ENCODE data around the gene PLEKHA7. TPM values are rescaled to one million over a fixed set of nuclear protein-coding genes. Genes with fewer than 3 reads are reported as not detected.

The PLEKHA7 gene
- total RNA-seq, 2 experiments from 2014 or later: 2.3 to 3.4 TPM

GRCh38 chr11:16999116-16999515 is 15.1 kb downstream of the PLEKHA7 start:
- H3K4me3 Mint-ChIP-seq: no peak overlapping the region
- no peaks in the 10 kb centered on the region for H3K4me1 Mint-ChIP-seq
- no peaks in the 10 kb centered on the region for H3K36me3 Mint-ChIP-seq (ENCODE audit: low read depth)
- no peaks in the 10 kb centered on the region for H3K9me3 Mint-ChIP-seq
- ChIA-PET POLR2A (no interaction called here), CTCF (no interaction called here)
- H3K27me3 Mint-ChIP-seq: no peaks in the 10 kb centered on the region
- DNase-seq: no peak
- no peak overlapping the region for H3K27ac Mint-ChIP-seq

- Mint-ChIP-seq H3K4me3 (no peak overlapping the region), H3K27ac (no peak overlapping the region), H3K9me3 (no peaks in the 10 kb centered on the region), H3K4me1 (no peaks in the 10 kb centered on the region), H3K27me3 (no peaks in the 10 kb centered on the region), H3K36me3 (ENCODE audit: low read depth) (no peaks in the 10 kb centered on the region)
- ChIA-PET CTCF (no interaction called here), POLR2A (no interaction called here)
- no peak for DNase-seq
Measured at GRCh38 chr11:16997624-16998023, 16.6 kb downstream of the PLEKHA7 start.

- no peaks in the 10 kb centered on the region for H3K27me3 Mint-ChIP-seq
- ChIA-PET POLR2A (no interaction called here), CTCF (no interaction called here)
- no peaks in the 10 kb centered on the region for H3K4me1 Mint-ChIP-seq
- H3K9me3 Mint-ChIP-seq: no peaks in the 10 kb centered on the region
- no peak overlapping the region for H3K27ac Mint-ChIP-seq
- DNase-seq: no peak
- no peaks in the 10 kb centered on the region for H3K36me3 Mint-ChIP-seq (ENCODE audit: low read depth)
- no peak overlapping the region for H3K4me3 Mint-ChIP-seq
Measured at GRCh38 chr11:16993495-16993894, 20.7 kb downstream of the PLEKHA7 start.

GRCh38 chr11:16992846-16993245 is 21.4 kb downstream of the PLEKHA7 start:
- Mint-ChIP-seq H3K4me1 (peaks cover 1% of the 10 kb centered on the region), H3K27ac (no peak overlapping the region), H3K27me3 (no peaks in the 10 kb centered on the region), H3K9me3 (no peaks in the 10 kb centered on the region), H3K36me3 (ENCODE audit: low read depth) (no peaks in the 10 kb centered on the region), H3K4me3 (no peak overlapping the region)
- ChIA-PET POLR2A (no interaction called here), CTCF (no interaction called here)
- DNase-seq: no peak

- no peaks in the 10 kb centered on the region for H3K36me3 Mint-ChIP-seq (ENCODE audit: low read depth)
- no peaks in the 10 kb centered on the region for H3K9me3 Mint-ChIP-seq
- H3K27ac Mint-ChIP-seq: no peak overlapping the region
- ChIA-PET POLR2A (no interaction called here), CTCF (no interaction called here)
- H3K4me1 Mint-ChIP-seq: peaks cover 24% of the 10 kb centered on the region
- H3K27me3 Mint-ChIP-seq: no peaks in the 10 kb centered on the region
- no peak overlapping the region for H3K4me3 Mint-ChIP-seq
- DNase-seq: no peak
Measured at GRCh38 chr11:16989554-16989953, 24.7 kb downstream of the PLEKHA7 start.

- ChIA-PET POLR2A (interaction anchor here (0.9 kb wide), 1 partner anchor 221 kb away, joined by 4 read pairs; the partner anchor contains the start of gene PIK3C2A), CTCF (no interaction called here)
- H3K4me1 Mint-ChIP-seq: peaks cover 24% of the 10 kb centered on the region
- no peaks in the 10 kb centered on the region for H3K27me3 Mint-ChIP-seq
- no peaks in the 10 kb centered on the region for H3K9me3 Mint-ChIP-seq
- no peaks in the 10 kb centered on the region for H3K36me3 Mint-ChIP-seq (ENCODE audit: low read depth)
- no peak for DNase-seq
- H3K4me3 Mint-ChIP-seq: no peak overlapping the region
- no peak overlapping the region for H3K27ac Mint-ChIP-seq
Measured at GRCh38 chr11:16987205-16987568, 27.0 kb downstream of the PLEKHA7 start.

- POLR2A ChIA-PET: interaction anchor here (0.9 kb wide), 1 partner anchor 221 kb away, joined by 4 read pairs; the partner anchor contains the start of gene PIK3C2A
- Mint-ChIP-seq H3K27me3 (no peaks in the 10 kb centered on the region), H3K9me3 (no peaks in the 10 kb centered on the region), H3K27ac (no peak overlapping the region), H3K4me3 (peak overlapping the region; percentile 15), H3K36me3 (ENCODE audit: low read depth) (no peaks in the 10 kb centered on the region), H3K4me1 (peaks cover 24% of the 10 kb centered on the region)
- CTCF ChIA-PET: interaction anchor here (1.1 kb wide), 1 partner anchor 41 kb away, joined by 3 read pairs; no protein-coding TSS in a partner anchor
- DNase-seq: peak; percentile 52
Measured at GRCh38 chr11:16986434-16987204, 27.6 kb downstream of the PLEKHA7 start.

GRCh38 chr11:16985297-16985696 is 28.9 kb downstream of the PLEKHA7 start:
- Mint-ChIP-seq H3K4me3 (no peak overlapping the region), H3K36me3 (ENCODE audit: low read depth) (no peaks in the 10 kb centered on the region), H3K4me1 (peaks cover 24% of the 10 kb centered on the region), H3K27ac (no peak overlapping the region), H3K27me3 (no peaks in the 10 kb centered on the region), H3K9me3 (no peaks in the 10 kb centered on the region)
- no peak for DNase-seq
- CTCF ChIA-PET: no interaction called here
- POLR2A ChIA-PET: no interaction called here

GRCh38 chr11:16984229-16984628 is 30.0 kb downstream of the PLEKHA7 start:
- ChIA-PET CTCF (no interaction called here), POLR2A (no interaction called here)
- no peak overlapping the region for H3K4me3 Mint-ChIP-seq
- H3K4me1 Mint-ChIP-seq: peaks cover 24% of the 10 kb centered on the region
- H3K9me3 Mint-ChIP-seq: no peaks in the 10 kb centered on the region
- no peaks in the 10 kb centered on the region for H3K36me3 Mint-ChIP-seq (ENCODE audit: low read depth)
- H3K27ac Mint-ChIP-seq: no peak overlapping the region
- DNase-seq: no peak
- no peaks in the 10 kb centered on the region for H3K27me3 Mint-ChIP-seq

GRCh38 chr11:16982809-16983208 is 31.4 kb downstream of the PLEKHA7 start:
- no peaks in the 10 kb centered on the region for H3K27me3 Mint-ChIP-seq
- peaks cover 22% of the 10 kb centered on the region for H3K4me1 Mint-ChIP-seq
- ChIA-PET POLR2A (no interaction called here), CTCF (no interaction called here)
- no peak overlapping the region for H3K27ac Mint-ChIP-seq
- H3K9me3 Mint-ChIP-seq: no peaks in the 10 kb centered on the region
- H3K36me3 Mint-ChIP-seq (ENCODE audit: low read depth): no peaks in the 10 kb centered on the region
- DNase-seq: no peak
- no peak overlapping the region for H3K4me3 Mint-ChIP-seq

GRCh38 chr11:16982256-16982671 is 31.9 kb downstream of the PLEKHA7 start:
- ChIA-PET CTCF (no interaction called here), POLR2A (no interaction called here)
- Mint-ChIP-seq H3K27me3 (peaks cover 3% of the 10 kb centered on the region), H3K36me3 (ENCODE audit: low read depth) (no peaks in the 10 kb centered on the region), H3K4me3 (no peak overlapping the region), H3K4me1 (peaks cover 17% of the 10 kb centered on the region), H3K27ac (no peak overlapping the region), H3K9me3 (no peaks in the 10 kb centered on the region)
- no peak for DNase-seq

GRCh38 chr11:16981651-16982194 is 32.5 kb downstream of the PLEKHA7 start:
- H3K4me3 Mint-ChIP-seq: no peak overlapping the region
- POLR2A ChIA-PET: no interaction called here
- no peak for DNase-seq
- CTCF ChIA-PET: no interaction called here
- no peaks in the 10 kb centered on the region for H3K36me3 Mint-ChIP-seq (ENCODE audit: low read depth)
- H3K9me3 Mint-ChIP-seq: no peaks in the 10 kb centered on the region
- peaks cover 13% of the 10 kb centered on the region for H3K4me1 Mint-ChIP-seq
- no peak overlapping the region for H3K27ac Mint-ChIP-seq
- peaks cover 8% of the 10 kb centered on the region for H3K27me3 Mint-ChIP-seq

GRCh38 chr11:16979703-16980622 is 34.3 kb downstream of the PLEKHA7 start:
- POLR2A ChIA-PET: no interaction called here

More at GRCh38 chr11:16979703-16980622, 34.3 kb downstream of the PLEKHA7 start:
- H3K27ac Mint-ChIP-seq: no peak overlapping the region
- H3K4me1 Mint-ChIP-seq: no peaks in the 10 kb centered on the region
- no peaks in the 10 kb centered on the region for H3K9me3 Mint-ChIP-seq
- no peak for DNase-seq
- no peak overlapping the region for H3K4me3 Mint-ChIP-seq
- H3K36me3 Mint-ChIP-seq (ENCODE audit: low read depth): no peaks in the 10 kb centered on the region
- CTCF ChIA-PET: no interaction called here
- peaks cover 8% of the 10 kb centered on the region for H3K27me3 Mint-ChIP-seq
